SK-MEL-5 (cell line): ENCODE data around the gene GALNT10. TPM values are rescaled to one million over a fixed set of nuclear protein-coding genes. Genes with fewer than 3 reads are reported as not detected.

ENCODE experiments used
- DNase-seq: peaks from one replicate; pipeline ENCODE4 v3.0.0-alpha.2; 2016; ENCODE audit warnings: low read depth, low spot score
- in situ Hi-C: cut with HindIII; loops from 2 replicates; pipeline ENCODE4 v1.10.0; 2016; ENCODE audit warnings: low sequenced_read_pairs, high pct_unique_total_duplicates, low pct_unique_long_range_greater_than_20kb
- total RNA-seq: library from RNA; depleted of rRNA; stranded (reverse); fragments of >200 nt; shearing (Covaris generic); gene quantifications from 2 replicates; pipeline ENCODE4 v1.2.3, GENCODE V29; 2014

GALNT10 gene
- total RNA-seq, 1 experiment from 2014 or later = 8.7 TPM

- in situ Hi-C loops = no loop called here
- DNase-seq = no peak
Observed at GRCh38 chr5:154172785-154173184, 17.7 kb upstream of the GALNT10 start.

DNA sequence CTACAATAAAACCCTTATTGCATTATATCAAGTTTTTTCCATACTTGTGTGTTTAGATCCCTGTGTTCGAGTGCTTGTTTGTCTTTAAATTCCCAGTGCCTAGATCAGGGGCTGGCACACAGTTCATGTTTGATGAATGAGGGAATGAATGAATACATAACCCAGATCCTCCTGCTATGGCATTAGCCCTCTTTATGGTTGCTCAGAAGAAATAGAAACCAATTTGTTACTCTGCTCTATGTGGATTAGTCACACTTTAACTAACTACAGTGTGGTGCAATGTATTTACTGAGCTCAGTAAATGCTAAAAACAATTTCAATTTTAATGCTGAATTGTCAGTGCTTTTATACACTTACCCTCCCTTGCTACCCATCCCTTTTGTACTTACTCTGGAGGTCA, 16.4 kb upstream of the GALNT10 start:
- no peak for DNase-seq
- in situ Hi-C loops = no loop called here

DNA sequence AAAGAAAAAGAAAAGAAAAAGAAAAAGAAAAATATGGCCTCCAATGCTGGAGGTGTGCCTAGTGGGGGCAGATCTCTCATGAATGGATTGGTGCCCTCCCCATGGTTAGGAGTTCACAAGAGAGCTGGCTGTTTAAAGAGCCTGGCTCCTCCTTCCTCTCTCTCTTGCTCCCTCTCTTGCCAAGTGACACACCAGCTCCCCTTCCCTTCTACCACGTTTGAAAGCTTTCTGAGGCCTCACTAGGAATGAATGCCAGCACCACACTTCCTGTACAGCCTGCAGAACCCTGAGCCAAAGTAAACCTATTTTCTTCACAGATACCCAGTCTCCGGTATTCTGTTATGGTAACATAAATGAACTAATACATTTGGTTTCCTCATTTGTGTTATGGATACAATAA, 14.4 kb upstream of the GALNT10 start:
- in situ Hi-C loops = no loop called here
- DNase-seq = no peak

DNA sequence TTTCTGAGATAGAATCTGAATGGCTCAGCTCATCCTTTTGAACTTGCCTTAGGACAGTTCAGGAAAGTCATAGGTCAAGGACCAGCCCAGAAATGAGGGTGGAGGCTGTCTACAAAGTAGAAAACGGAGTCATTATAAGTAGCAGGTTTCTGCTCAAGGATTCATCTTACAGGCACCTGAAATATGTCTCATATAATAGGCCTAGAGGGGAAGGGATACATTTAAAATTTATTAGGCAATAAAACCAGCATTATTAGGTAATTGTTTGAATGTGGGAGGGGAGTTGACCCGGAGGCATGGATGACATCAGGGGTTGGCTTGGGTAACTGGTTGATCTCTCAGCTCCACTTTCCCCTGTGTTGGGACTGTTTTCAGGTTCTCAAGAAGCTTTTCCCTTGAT, 11.9 kb upstream of the GALNT10 start:
- DNase-seq = no peak
- in situ Hi-C loops = no loop called here

DNA sequence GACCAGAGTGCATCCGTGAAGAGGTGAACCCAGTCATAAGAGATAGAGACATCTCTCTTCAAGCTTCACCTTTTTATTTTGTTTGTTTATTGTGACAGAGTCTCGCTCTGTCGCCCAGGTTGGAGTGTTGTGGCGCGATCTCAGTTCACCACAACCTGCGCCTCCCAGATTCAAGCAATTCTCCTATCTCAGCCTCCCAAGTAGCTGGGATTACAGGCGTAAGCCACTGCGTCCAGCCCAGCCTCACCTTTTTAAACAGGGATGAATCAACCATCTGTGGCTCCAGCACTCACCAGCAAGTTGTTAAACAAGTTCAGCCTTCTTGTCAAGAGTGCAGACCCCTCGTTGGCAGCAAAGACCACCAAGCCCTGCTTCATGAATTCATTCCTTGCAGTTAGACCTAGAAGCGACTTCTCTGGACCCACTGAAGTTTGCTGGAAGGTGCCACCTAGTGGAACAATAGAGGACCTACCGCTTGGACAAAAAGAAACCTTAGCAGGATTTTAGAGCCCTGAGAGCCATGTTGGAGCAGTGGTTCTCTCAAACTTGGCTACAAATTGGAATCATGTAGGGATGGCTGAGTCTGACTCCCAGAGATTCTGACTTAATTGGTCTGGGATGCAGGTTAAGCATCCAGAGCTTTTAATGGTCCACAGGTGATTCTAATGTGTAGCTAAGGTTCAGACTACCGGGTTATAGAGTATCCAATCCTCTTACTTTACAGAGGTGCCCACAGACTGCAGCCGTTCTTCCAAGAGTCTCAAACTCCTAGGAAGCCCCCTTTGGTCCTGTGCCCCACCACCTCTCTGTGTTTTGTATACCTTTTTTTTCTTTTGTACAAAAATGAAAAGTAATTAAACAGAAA, 10.5 kb upstream of the GALNT10 start:
- peak; percentile 72 for DNase-seq
- in situ Hi-C loops = no loop called here

DNA sequence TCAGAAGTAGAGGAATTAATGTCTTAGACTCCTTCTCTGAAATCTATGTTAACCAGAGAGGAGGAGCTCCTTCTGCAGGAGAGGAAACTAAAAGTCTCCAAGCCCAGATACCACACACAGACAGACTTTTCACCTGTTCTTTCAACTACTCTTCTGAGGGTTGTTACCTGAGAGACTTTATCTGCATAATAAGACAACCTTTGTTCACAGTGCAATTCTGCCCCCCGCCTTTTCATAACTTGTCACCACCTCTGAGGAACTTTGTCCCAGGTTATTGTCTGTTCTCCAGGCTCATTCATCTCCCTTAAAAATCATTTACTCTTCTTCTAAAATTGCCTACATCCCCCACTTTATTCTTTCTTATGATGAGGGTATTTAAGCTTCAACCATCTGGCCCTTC, 9.4 kb upstream of the GALNT10 start:
- no peak for DNase-seq
- in situ Hi-C loops = no loop called here

DNA sequence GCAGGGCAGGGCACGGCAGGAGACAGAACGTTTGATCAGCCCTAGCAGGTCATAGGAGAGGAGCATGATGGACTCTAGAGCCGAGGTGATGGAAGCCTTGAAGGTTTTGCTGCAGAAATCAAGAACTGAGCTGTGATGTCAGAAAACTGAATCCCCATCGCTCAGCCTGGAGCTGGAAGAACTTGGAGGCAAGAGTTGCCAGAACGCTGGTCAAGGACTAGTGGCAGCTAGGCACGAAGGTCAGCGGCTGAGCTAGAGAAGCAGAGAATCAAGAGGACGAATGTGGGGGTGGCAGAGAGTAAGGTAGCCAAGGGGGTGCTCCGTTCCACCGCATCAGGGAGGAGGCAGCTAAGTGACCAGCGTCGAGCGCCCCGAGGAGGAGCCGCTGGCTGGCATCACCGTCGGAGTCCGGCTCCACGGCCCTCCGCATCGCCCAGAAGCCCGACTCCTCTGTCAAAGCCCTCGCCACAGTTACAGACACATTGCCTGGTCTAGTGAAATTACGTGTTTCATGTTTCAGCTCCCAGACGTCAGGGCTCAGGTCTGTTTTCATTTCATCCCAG, 1.2 kb upstream of the GALNT10 start:
- in situ Hi-C loops = no loop called here
- no peak for DNase-seq

DNA sequence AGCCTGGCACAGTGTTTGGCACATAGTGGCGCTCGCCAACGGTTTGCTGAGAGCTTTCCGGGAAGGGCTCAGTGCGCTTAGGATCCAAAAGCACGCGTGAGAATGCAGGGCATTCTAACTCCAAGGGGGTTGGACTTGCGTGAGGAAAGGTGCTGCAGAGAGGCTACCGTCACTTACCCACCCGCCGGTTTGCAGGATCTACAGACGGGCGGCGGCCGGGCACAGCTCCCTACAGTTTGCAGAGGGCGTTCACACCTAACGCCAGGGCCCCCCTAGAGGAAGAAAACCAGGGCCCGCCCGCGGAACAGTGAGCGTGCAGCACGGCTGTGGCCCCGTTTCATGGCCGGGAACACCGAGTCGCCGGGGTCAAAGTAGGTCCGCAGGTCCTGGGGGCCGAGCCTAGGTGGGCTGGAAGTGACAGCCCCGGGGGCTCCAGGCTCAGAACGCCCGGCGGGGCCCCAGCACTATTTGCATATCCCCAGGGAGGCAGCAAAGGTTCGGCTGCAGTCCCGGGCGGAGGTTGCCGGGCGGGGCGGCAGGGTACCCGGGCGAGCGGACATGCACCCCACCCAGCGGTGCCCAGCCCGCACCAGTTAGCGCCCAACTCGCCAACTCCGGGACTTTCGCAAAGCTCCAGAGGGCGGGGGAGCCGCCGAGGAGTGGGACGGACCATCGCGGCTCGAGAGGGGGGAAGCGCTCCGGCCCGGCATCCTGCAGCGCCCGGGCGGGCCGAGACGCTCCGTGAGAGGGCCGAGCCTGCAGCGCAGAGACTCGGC, 526 bp upstream of the GALNT10 start:
- DNase-seq = peak; percentile 65
- in situ Hi-C loops = no loop called here

DNA sequence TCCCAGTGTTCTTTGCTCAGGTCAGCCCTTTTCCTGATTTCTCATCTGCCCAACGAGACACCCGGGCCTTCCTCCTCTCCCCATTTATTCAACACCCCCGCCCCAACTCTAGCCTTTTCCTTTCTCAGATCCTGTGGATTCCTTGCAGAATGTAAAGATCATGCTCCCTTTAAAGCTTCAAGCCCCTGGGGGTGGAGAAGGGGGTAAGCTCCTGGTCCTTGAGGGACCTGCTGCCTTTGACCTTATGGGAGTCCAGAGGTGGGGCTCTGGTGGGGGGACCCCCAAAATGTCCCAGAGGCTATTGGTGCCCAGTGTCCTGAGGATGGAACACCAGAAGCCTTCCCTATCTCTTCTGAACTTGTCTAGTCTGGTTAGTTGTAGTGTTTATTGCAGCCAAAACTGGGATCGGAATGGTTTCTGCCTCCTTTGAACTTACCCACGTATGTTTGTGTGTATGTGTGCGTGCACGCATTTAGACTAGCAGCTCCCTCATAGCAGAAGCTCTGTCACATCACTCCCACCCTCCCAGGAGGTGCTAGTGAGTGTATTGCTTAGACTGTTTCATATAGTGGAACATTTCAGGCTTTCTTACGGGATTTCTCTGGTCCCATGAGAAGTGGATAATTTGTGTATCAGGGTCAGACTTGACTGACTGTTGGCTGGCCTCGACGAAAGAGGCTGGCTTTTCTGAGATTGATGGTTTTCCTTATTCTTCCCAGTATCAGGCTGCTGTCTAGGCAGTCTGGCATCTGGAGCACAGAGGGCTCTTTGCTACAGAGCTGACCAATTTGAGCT, 1.1 kb downstream of the GALNT10 start:
- DNase-seq = no peak
- in situ Hi-C loops = no loop called here

DNA sequence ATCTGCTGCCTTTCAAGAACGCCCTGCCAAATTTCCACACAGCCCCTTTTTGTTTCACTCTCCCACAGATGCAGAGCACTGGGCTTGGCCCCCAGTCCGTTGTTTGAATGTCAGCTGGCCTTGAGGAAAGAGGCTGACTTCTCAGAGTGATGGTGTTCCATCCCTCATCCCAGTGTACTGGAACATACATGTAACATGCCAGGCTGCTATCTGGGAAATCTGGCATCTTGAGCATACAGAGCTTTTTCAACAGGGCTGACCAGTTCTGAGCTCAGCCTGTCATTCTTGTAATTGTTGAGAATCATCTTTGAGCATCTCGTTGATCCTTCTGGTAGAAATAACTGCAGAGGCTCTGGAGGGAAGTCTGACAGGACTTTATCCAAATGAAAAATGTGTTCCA, 2.8 kb downstream of the GALNT10 start:
- in situ Hi-C loops = no loop called here
- no peak for DNase-seq

DNA sequence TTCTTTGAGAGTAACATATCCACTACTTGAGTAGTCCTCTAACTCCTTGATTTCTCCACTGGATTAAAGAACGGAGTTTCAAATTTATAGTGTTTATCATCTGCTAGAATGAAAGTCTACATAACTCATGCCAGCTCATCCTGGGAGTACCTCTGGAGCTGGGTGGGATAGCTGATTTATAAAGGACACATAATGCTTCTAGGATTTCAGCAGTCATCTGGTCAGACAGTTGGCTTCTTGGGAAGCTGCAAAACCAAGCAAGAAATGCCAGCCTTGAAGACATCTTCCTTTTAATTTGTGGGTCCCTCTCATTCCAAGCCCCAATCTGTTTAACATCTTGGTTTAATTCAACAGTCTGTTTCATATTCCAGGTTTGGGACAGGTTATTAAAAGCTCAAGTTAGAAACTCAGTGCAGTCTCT, 3.2 kb downstream of the GALNT10 start:
- no peak for DNase-seq
- in situ Hi-C loops = no loop called here

DNA sequence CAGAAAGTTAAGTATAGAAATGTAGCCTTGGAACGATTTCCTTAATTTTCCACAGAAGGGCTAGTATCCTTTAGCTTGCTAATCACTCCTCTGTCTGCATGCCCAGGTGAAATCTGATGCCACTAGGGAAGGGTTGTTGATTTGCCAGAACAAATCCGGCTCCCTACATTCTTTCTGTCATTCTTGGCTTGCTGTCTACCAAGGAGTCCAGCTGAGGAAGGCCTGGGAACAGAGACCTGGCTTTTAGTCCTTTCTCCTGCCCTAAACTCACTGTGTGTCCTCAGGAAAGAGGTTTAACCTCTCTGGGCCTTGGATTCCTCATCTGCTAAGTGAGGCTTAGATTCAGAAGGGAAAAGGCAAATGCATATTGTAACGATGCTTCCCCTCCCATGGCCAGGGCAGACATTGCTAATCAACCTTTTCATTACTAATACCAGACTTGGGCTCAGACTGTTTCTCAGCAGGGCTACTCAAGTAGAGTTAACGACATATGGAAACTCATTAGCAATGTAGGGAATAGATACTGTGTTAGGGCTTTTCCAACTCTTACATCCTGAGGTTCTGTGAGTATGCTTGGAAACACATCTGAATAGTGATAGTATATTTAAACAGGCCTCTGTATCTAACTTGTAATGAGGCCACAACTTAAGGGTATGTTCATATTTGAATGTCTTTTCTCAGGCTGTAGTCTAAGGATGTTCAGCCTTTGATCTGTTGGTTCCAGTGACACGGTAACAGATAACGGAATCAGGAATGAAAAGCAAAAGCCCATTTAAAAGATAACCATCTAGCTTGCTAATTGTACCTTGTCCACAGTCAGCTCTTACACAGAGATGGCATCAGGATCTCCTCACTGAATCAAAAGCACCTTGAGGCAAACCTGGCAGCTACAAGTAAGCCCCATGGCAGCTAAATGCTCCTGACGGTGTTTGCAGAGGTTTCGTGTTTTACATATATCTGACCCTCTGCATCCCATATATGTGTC, 4.1 kb downstream of the GALNT10 start:
- DNase-seq = no peak
- in situ Hi-C loops = no loop called here

DNA sequence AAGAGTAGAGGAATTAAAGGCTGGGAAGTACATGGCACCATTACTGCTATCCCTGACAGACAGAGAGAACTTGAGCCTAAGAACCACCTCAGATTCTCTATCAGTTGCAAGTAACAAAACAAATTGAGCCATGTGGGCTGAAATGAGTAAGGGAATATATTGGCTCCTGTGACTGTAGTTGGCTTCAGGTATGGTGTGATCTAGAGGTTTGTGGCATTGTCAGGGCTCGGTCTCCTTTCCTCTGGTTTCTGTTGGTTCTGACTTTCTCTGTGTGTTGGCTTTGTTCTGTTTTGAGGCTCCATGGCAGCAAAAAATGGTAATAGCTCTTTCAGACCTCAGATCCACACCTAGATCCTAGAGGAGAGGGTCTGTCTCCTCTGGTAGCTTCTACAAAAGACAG, 5.7 kb downstream of the GALNT10 start:
- in situ Hi-C loops = no loop called here

GRCh38 chr5:154196955-154197652, 6.6 kb downstream of the GALNT10 start:
- in situ Hi-C loops = no loop called here
- peak; percentile 56 for DNase-seq

More for the DNA sequence above, 5.7 kb downstream of the GALNT10 start:
- no peak for DNase-seq

DNA sequence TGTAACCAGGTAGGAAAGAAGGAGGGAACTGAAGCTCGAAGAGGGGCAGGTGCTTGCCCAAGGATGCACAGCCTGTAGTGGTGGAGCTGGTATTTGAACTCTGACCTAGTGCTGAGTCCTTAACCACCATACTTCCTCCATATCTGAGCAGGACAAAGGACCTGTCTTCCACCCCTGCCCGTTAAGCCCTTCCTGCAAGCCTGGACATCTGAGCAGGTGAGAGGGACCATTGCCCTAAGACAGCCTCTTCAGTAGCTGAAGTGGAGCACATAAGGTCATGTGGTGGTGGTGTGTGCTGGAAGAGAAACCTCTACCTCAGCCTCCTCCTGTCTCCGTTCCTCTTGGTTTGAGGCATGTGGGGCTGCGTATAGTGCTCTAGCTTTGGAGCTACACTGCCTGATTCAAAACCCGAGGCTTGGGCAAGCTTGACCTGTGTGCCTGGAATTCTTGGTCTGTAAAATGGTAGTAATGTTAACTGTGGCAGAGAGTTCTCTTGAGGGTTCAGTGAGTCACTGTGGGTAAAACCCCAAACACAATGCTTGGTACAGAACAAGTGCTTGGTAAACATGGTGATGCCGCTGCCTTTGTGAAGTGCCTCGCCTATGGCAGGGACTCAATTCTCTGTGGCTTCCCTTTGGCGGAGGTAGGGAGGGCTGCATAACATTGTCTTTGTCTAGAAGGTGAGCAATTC, 7.4 kb downstream of the GALNT10 start:
- DNase-seq = no peak
- in situ Hi-C loops = no loop called here
